Activated CD8-positive, alpha-beta memory T cell treated with anti-CD3 and anti-CD28 coated beads, Interleukin-2, amount 50 U/mL, for 24 hours (primary cell): ENCODE results near the gene ANKZF1.

Experiments
- DNase-seq: peaks from one replicate; pipeline ENCODE4 v3.0.0-alpha.2; 2020; ENCODE audit errors: extremely low read depth

Gene ANKZF1

DNA sequence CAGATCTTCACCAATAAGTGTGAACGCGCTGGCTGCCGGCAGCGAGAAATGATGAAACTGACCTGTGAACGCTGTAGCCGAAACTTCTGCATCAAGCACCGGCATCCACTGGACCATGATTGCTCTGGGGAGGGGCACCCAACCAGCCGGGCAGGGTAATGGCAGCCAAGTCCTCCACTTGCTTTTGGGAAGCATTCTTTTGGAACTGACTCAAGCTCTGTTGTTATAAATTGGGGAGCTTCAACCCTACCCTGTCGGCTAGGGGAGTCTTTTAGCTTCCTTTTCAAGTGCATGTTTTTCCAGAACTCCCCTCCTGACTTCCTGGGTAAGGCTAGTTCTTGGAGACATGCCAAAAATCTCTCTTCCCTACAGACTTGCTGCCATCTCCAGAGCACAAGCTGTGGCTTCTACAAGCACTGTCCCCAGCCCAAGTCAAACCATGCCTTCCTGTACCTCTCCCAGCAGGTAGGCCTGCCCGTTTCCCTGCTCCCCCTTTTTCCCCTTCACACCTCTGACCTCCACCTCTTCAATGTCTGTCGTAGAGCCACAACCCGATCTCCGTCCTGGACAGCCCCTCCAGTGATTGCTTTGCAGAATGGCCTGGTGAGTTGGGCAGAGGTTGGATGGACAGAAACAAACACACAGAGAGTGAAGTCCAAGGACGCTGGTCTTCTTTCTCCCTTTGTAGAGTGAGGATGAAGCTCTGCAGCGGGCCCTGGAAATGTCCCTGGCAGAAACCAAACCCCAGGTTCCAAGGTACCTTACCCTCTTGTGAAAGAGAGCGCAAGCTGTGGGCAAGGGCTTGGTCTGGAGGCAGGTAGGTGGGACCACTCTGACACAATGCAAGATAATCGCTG is 21.5 kb upstream of the ANKZF1 start:
- DNase-seq, result no peak

- no peak for DNase-seq
Measured at GRCh38 chr2:219209236-219210195, 20.1 kb upstream of the ANKZF1 start.

GRCh38 chr2:219210196-219210885 is 19.3 kb upstream of the ANKZF1 start:
- no peak for DNase-seq

DNA sequence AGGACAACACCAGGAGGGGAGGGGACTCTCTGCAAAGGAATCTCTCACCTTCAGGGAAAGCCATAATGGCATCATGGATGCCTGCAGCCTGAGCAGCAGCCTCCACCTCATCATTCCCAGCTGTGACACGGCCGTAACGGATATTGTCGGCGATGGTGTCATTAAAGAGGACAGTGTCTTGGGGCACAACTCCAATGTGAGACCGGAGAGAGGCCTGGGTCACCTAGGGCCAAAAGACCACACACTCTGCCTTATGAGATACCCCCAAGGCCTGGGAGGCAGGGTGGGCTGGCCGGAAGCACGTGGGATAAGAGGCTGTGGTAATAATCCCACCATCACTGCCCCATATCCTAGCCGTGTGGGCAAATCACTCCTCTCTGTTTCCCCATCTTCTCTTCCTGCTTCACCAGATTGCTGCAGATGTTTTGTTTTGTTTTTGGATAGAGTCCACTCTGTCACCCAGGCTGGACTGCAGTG is 18.7 kb upstream of the ANKZF1 start:
- DNase-seq, result no peak

- no peak for DNase-seq
Measured at GRCh38 chr2:219213026-219213415, 16.6 kb upstream of the ANKZF1 start.

- no peak for DNase-seq
Measured at GRCh38 chr2:219213486-219214071, 16.0 kb upstream of the ANKZF1 start.

- no peak for DNase-seq
Measured at GRCh38 chr2:219214141-219214540, 15.5 kb upstream of the ANKZF1 start.

GRCh38 chr2:219214786-219215185 is 14.8 kb upstream of the ANKZF1 start:
- DNase-seq, result no peak

DNA sequence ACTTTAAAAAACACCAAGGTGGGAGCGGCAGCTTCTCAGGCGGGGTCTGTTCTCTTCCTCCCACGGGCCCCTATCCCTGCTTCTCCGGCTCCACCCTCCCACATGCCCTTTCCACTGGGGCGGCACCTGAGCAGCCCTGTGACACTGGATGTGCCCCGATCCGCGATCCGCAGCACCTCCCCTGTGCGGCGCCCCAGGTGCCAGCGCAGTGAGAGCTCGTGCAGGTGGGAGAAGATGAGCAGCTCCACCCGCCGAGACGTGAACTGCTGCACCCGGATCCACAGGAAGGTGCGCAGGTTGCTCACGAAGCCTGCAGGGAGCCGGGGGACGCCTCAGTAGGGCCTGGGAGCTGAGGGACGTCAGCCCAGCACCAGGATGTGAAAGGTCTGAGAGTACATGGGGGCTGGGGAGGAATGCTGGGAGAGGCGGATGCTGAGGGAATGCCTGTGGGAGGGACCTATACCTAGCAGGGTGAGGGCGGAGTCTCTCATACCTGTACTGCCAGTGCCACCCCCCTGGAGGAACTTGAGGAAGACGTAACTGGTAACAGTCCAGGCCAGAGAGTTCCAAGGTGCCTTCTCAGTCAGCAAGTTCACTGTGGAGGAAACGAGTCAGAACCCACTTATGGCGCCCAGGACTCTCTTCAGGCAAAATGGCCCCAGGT is 13.6 kb upstream of the ANKZF1 start:
- DNase-seq, result no peak

DNA sequence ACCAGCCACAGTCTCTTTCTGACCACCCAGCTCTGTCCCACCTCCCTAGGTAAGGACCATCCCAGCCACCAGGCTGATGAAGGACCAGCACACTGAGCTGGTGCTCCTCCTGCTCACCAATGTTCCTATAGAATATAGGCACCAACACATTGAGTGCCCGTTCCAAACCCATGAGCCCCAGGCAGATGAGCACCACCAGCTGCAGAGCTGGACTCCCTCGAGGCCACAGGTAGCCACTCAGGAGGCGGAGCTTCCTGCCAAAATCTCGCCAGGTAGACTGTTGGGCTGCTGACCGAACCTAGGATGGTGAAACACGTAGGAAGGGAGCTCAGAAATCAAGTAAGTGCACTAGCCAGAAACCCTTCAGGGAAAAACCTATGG is 13.1 kb upstream of the ANKZF1 start:
- DNase-seq, result no peak

- DNase-seq, result no peak
Measured at GRCh38 chr2:219218217-219218731, 11.3 kb upstream of the ANKZF1 start.

DNA sequence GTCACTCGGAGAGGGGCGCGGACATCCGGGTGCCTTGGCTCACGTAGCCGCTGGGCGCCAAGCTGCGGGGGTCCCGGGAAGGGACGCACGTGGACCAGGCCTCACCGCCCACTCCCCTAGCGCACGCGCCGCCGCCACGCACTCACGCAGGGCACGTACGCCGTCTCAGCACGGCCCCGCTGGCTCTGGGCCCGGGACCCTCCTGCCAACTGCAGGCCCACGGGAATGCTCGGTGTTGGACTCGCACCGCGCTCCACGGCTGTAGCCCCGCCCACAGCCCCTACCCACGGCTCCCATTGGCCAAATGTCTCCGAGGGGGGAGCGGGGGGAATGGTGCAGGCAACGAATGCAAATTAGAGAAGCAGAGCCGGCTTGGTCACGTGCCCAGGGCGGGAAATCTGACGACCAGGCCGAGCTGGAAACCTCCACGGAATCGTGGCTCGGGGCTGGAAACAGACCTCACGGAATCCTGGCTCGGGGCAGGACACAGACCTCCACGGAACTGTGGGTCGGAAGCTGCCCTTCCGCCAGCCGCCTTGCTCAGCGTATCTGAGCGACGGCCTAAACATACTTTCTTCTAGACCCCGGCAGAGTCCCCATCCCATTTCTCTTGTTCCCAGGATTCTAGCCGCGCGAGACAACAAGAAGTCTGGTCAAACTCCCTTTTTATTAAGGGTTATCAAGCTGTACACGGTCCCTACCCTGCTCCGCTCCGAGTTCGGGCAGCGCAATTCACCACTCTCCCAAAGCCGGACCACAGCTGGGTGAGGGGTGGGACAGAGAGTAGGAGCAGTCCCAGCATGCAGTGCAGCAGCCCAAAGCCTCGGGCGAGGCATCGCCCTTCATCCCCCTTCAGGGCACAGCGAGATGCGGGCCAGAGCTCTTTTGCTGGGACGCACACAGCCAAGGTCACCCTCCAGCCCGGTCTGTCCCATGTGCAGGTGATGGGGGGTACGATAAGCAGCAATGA is 10.6 kb upstream of the ANKZF1 start, which contains the start of gene ABCB6:
TSS of gene ABCB6 (minus strand) at position 227 of the 970 bp plus-strand sequence. CDS start 285 bp downstream, outside the sequence.
- DNase-seq, result peak; percentile 77

DNA sequence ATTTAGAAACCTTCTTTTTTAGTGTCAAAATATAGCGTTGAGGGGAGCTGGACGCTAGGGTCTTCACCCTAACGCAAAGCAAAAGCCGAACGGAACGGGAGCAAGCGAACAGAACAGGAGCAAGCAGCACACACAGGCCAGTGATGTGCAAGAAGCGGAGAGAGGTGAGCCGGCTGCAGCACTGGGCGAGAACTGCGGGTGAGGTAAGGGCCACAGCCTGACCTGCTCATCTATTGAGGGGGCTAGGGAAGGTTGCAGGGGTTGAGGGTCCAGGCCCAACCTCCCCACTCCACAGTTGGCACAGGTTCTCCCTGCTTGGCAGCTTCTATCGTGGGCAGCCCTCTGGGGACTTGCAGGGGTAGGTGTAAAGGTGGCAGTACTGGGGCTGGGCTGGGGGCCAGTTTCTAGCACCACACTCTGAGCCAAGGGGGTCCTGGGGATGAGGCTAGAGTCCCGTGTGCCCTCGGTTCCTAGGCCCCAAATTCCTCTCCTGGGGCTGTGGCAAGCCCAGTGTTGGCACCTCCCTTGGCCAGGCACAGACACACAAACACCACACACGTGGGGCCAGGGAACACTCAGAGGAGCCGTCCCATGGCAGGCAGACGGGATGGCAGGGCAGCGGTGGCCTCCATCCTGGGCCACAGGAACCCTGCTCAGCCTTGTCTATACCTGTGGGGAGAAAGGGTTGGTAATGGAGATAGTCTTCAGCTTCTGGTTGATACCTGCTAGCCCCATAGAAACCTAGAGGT is 9.6 kb upstream of the ANKZF1 start:
- DNase-seq, result no peak

GRCh38 chr2:219220652-219221402 is 8.8 kb upstream of the ANKZF1 start:
- DNase-seq, result no peak

DNA sequence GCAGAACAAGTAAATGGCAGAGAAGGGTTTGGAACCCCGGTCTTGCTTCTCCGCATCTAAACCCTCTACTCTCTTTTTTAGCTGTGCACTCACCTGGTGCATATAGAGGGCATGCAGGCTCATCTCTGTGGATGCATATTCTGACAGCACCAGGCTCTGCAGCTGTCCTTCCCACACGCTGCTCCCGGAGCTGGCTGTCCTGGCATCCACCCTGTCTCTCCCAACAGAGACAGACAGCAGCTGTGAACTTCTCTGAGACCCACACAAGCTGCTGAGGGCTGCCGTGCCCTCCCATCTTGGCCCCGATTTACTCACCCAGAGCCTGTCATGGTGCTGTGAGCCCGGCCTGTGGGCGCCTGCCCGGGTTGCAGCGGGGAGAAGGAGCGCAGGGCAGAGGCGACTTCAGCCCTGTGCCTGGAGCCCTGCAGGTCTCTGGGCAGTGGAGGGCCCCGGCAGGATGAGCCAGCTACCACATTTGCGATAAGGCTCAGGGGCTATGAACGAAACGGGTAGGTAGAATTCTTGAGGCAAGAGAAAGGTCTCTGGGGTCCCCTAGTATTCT is 7.6 kb upstream of the ANKZF1 start:
- no peak for DNase-seq

- no peak for DNase-seq
Measured at GRCh38 chr2:219223831-219224610, 5.6 kb upstream of the ANKZF1 start.

GRCh38 chr2:219225350-219225749 is 4.3 kb upstream of the ANKZF1 start:
- DNase-seq, result no peak
